ENCODE measurements around the gene RPL35.

Gene RPL35

DNA sequence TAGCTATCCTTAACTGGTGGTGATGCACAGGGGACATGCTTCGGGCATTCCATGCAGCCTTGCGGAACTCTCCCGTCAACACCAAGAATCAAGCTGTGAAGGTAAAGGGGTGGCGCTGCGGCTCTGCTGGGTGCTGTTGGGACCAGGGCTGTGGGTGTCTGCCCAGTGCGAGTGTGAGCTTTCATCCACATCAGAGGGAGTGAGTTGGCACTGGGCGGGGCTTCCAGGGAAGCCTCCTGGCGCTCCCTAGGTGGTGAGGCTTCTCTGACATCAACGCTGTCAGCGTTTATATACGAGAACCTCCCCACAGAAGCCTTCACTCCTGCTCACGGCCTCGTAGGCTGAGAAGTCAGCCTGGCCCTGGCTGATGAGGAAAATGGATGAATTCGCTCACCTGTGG, 11.9 kb upstream of the RPL35 start:
- H3K4me1 Mint-ChIP-seq = peaks cover 32% of the 10 kb centered on the region
- no peak overlapping the region for H3K27ac Mint-ChIP-seq
- H3K4me3 Mint-ChIP-seq = no peak overlapping the region
- no peaks in the 10 kb centered on the region for H3K9me3 Mint-ChIP-seq
- TF ChIP-seq CTCF (IDR thresholded peaks at IDR 0.05; ENCODE audit: unreplicated experiment in 3 of 3) = no peak
- H3K36me3 Mint-ChIP-seq (ENCODE audit: low read depth) = peaks cover 39% of the 10 kb centered on the region
- H3K27me3 Mint-ChIP-seq (ENCODE audit: low read depth) = no peaks in the 10 kb centered on the region

DNA sequence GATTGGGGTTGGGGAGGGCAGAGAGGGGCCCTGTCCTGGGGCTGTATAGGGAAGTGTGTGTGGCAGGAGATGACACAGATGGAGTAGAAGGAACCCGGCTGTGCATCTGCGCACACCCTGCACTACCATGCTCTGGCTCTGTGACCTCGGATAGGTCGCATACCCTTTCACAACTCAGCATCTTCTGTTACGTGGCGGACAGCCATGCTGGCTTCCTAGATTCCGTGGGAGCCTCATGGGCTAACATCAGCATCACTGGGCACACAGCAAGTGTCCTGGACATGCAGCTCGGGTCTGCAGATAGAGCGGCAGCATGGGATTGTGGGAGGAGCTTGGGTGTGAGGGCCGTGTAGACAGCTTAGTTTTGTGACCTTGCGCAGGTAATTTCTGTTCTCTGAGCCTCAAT, 9.4 kb upstream of the RPL35 start:
- peaks cover 34% of the 10 kb centered on the region for H3K4me1 Mint-ChIP-seq
- no peaks in the 10 kb centered on the region for H3K27me3 Mint-ChIP-seq (ENCODE audit: low read depth)
- H3K9me3 Mint-ChIP-seq = no peaks in the 10 kb centered on the region
- no peak for TF ChIP-seq CTCF (IDR thresholded peaks at IDR 0.05; ENCODE audit: unreplicated experiment in 3 of 3)
- peak overlapping the region in 2 of 3 experiments; percentile 85 to 96 for H3K27ac Mint-ChIP-seq
- H3K4me3 Mint-ChIP-seq = peak overlapping the region; percentile 96 to 97 (median 96)
- peaks cover 24% of the 10 kb centered on the region for H3K36me3 Mint-ChIP-seq (ENCODE audit: low read depth)

- no peak for TF ChIP-seq CTCF (IDR thresholded peaks at IDR 0.05; ENCODE audit: unreplicated experiment in 3 of 3)
- Mint-ChIP-seq H3K4me3 (peak overlapping the region; percentile 96 to 97 (median 96)), H3K9me3 (no peaks in the 10 kb centered on the region)
Measured at GRCh38 chr9:124870723-124871122, 9.0 kb upstream of the RPL35 start.

DNA sequence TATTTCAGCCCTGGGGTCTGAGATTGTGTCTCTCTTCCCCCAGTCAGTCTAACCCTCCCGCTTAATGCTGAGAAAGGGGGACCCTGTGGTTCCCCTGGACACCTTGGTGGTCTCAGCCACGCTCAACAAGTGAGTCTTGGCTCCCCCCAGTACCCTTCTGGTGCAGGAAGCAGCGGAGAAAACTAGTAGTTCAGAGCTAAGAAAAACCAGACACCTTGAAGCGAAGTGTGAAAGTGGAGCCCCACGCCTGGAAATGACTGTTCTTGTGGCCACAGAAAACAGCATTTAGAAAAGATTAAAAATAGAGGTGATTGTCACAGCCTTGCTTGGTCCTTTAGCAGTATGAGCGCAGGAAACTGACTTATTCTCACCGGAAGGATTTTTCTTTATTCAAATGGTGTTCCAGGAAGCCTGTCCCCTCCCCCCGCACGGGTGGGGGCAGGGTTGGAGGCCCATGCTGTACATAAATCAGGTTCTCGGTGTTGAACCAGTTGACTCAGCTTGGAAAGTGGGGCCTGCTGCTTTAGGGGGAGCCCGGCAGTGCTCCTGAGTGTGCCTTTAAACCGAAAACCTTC, 8.3 kb upstream of the RPL35 start:
- H3K9me3 Mint-ChIP-seq = no peaks in the 10 kb centered on the region
- peaks cover 20% of the 10 kb centered on the region for H3K36me3 Mint-ChIP-seq (ENCODE audit: low read depth)
- H3K27me3 Mint-ChIP-seq (ENCODE audit: low read depth) = no peaks in the 10 kb centered on the region
- peak overlapping the region; percentile 96 to 97 (median 96) for H3K4me3 Mint-ChIP-seq
- no peak for TF ChIP-seq CTCF (IDR thresholded peaks at IDR 0.05; ENCODE audit: unreplicated experiment in 3 of 3)
- peak overlapping the region; percentile 85 to 96 (median 96) for H3K27ac Mint-ChIP-seq
- peaks cover 34% of the 10 kb centered on the region for H3K4me1 Mint-ChIP-seq

More at GRCh38 chr9:124870723-124871122, 9.0 kb upstream of the RPL35 start:
- Mint-ChIP-seq H3K4me1 (peaks cover 34% of the 10 kb centered on the region), H3K27ac (peak overlapping the region; percentile 85 to 96 (median 96)), H3K27me3 (ENCODE audit: low read depth) (no peaks in the 10 kb centered on the region), H3K36me3 (ENCODE audit: low read depth) (peaks cover 24% of the 10 kb centered on the region)

DNA sequence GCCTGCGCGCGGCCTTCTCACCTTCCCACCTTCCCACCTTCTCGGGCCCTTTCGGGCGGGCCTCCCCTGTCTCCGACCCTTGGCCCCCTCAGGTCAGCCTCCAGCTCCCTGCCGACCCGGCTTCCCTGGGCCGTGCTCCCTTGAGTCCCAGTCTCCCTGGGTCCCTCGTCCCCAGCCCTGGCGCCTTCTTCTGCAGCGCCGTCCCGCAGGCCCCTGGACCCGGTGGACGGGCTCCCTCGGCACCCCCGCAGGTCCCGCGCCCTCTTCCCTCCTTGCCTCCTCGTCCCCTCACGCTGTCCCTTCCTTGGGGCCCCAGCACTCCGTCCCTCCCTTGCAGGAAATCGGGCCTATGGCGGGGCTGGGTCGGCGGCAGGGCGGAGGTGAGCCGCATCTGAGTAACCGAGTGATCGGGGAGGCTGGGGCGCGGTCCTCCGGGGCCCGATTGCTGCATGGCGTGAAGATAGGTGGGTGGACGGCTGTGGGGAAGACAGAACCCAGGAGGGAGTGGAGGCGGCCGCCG, 7.8 kb upstream of the RPL35 start:
- H3K4me1 Mint-ChIP-seq = peaks cover 34% of the 10 kb centered on the region
- no peak for TF ChIP-seq CTCF (IDR thresholded peaks at IDR 0.05; ENCODE audit: unreplicated experiment in 3 of 3)
- peak overlapping the region; percentile 85 to 96 (median 96) for H3K27ac Mint-ChIP-seq
- H3K9me3 Mint-ChIP-seq = no peaks in the 10 kb centered on the region
- peak overlapping the region; percentile 96 to 97 (median 96) for H3K4me3 Mint-ChIP-seq
- peaks cover 14% of the 10 kb centered on the region for H3K36me3 Mint-ChIP-seq (ENCODE audit: low read depth)
- no peaks in the 10 kb centered on the region for H3K27me3 Mint-ChIP-seq (ENCODE audit: low read depth)
